ENCODE measurements around the gene MAD1L1. TPM values are rescaled to one million over a fixed set of nuclear protein-coding genes. Genes with fewer than 3 reads are reported as not detected.
A peak's percentile ranks its signal among the peaks of the same experiment; 100 is the strongest.

The MAD1L1 gene
- total and polyA plus RNA-seq, 2 of the 4 experiments (the other 2 are of a cell fraction) = 29.0 to 40.9 TPM

DNA sequence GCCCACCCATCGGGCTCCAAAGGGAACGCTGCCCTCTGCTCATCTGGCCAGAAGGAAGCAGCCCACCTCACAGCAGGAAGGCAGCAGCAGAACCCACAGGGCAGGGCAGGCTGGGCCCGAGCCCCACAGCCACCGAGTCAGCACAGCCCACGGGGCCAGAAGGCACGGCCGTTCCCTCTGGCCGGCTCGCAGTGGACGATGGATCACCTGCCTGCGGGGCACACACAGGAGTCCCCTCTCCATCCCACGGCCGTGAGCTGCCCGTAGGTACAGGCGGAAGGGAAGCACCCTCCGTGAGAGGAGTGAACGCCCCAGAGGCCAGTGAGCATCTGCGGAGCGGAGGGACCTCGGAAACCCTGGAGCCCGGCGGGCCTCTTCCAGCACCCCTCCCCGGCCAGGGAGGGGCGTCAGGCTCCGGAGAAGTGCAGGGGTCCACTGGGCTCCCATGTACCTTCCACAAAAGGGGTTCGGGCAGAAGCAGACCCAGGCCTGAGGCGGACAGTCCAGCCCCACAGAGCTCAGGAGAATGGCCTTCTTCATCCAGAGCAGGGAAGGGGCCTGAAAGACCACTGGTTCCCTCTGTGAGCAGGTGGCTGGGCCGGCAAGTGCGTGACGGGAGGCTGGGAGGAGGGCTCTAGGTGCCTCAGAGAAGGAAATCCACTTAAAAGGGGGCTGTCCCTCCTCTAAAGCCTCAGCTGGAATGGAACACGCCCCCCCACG lies 20.9 kb upstream of the MAD1L1 start:
- POLR2A ChIA-PET (ENCODE audit: unreplicated experiment) = no interaction called here
- H3K9ac ChIP-seq (ENCODE audit: low read depth, low read length) = no peak overlapping the region
- dilution Hi-C loops (cut with HindIII; ENCODE audit: low sequenced_read_pairs, unreplicated experiment) (no loop called here), intact Hi-C loops (cut with micrococcal nuclease) (no loop called here), in situ Hi-C loops (cut with MboI; ENCODE audit: low sequenced_read_pairs) (no loop called here)
- H2BK120ac ChIP-seq (ENCODE audit: low read depth, low read length) = no peak overlapping the region
- no peak overlapping the region for H4K91ac ChIP-seq (ENCODE audit: insufficient read depth, low read depth, low read length)
- no peak overlapping the region for H2BK5ac ChIP-seq (ENCODE audit: low read depth, low read length, poor library complexity, severe bottlenecking)
- H2AK9ac ChIP-seq (replicated peaks; ENCODE audit: low read depth, low read length, poor library complexity) = peak overlapping the region; percentile 65
- no peaks in the 10 kb centered on the region; the same call in 1 of the 2 replicates for H4K20me1 ChIP-seq (ENCODE audit: insufficient read depth, low read length)
- CTCF ChIA-PET = no interaction called here
- WGBS, 2 experiments (ENCODE audit: extremely low coverage in 2 of 2, insufficient read length in 1 of 2) = 92% methylated on average over 7 of the region's 32 CpGs; no CpG with 5 or more reads in 1 of the 2 experiments
- H3K4me3 ChIP-seq (ENCODE audit: insufficient read depth, low read depth, low read length) = no peak overlapping the region
- H3K79me1 ChIP-seq (ENCODE audit: low read depth in 1 of 2, low read length in 2 of 2) = peaks cover 0 to 26% of the 10 kb centered on the region in 2 experiments; a peak in 2 of 4 replicates
- no peak for DNase-seq
- no peak overlapping the region for H4K8ac ChIP-seq (ENCODE audit: low read depth in 2 of 2, low read length in 2 of 2)
- peaks cover 11% of the 10 kb centered on the region for H3K4me1 ChIP-seq (ENCODE audit: control insufficient read depth, insufficient read depth, low read length)
- H3K23ac ChIP-seq (ENCODE audit: low read depth, low read length) = no peak overlapping the region
- no peak for TF ChIP-seq MXI1 (IDR thresholded peaks at IDR 0.05; ENCODE audit: borderline replicate concordance, low read depth, low read length)
- TF ChIP-seq, protein P1, sequence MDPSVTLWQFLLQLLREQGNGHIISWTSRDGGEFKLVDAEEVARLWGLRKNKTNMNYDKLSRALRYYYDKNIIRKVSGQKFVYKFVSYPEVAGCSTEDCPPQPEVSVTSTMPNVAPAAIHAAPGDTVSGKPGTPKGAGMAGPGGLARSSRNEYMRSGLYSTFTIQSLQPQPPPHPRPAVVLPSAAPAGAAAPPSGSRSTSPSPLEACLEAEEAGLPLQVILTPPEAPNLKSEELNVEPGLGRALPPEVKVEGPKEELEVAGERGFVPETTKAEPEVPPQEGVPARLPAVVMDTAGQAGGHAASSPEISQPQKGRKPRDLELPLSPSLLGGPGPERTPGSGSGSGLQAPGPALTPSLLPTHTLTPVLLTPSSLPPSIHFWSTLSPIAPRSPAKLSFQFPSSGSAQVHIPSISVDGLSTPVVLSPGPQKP (IDR thresholded peaks at IDR 0.05; ENCODE audit: borderline replicate concordance, low read depth, low read length) = no peak
- TF ChIP-seq POLR2A (IDR thresholded peaks at IDR 0.05; ENCODE audit: low read depth, low read length) = no peak
- TF ChIP-seq, protein P2, sequence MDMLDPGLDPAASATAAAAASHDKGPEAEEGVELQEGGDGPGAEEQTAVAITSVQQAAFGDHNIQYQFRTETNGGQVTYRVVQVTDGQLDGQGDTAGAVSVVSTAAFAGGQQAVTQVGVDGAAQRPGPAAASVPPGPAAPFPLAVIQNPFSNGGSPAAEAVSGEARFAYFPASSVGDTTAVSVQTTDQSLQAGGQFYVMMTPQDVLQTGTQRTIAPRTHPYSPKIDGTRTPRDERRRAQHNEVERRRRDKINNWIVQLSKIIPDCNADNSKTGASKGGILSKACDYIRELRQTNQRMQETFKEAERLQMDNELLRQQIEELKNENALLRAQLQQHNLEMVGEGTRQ (IDR thresholded peaks at IDR 0.05; ENCODE audit: low read depth, low read length) = no peak
- TF ChIP-seq, protein P3, sequence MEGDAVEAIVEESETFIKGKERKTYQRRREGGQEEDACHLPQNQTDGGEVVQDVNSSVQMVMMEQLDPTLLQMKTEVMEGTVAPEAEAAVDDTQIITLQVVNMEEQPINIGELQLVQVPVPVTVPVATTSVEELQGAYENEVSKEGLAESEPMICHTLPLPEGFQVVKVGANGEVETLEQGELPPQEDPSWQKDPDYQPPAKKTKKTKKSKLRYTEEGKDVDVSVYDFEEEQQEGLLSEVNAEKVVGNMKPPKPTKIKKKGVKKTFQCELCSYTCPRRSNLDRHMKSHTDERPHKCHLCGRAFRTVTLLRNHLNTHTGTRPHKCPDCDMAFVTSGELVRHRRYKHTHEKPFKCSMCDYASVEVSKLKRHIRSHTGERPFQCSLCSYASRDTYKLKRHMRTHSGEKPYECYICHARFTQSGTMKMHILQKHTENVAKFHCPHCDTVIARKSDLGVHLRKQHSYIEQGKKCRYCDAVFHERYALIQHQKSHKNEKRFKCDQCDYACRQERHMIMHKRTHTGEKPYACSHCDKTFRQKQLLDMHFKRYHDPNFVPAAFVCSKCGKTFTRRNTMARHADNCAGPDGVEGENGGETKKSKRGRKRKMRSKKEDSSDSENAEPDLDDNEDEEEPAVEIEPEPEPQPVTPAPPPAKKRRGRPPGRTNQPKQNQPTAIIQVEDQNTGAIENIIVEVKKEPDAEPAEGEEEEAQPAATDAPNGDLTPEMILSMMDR (conservative IDR thresholded peaks at IDR 0.05; ENCODE audit: low read depth, low read length) = no peak
- no peak for TF ChIP-seq FOS (IDR thresholded peaks at IDR 0.05; ENCODE audit: low read depth, low read length)
- no peak for TF ChIP-seq MAFK (IDR thresholded peaks at IDR 0.05; ENCODE audit: low read depth, low read length)
- TF ChIP-seq SMC3 (IDR thresholded peaks at IDR 0.05; ENCODE audit: low read depth, low read length) = no peak
- no peak for TF ChIP-seq MAZ (IDR thresholded peaks at IDR 0.05; ENCODE audit: borderline replicate concordance, low read depth, low read length)
- TF ChIP-seq NFE2L2 (IDR thresholded peaks at IDR 0.05; ENCODE audit: low read depth, low read length) = no peak
- no peak for TF ChIP-seq CEBPB (IDR thresholded peaks at IDR 0.05; ENCODE audit: low read depth, low read length)
- no peak for TF ChIP-seq RFX5 (IDR thresholded peaks at IDR 0.05; ENCODE audit: low read depth, low read length)
- TF ChIP-seq RAD21 (IDR thresholded peaks at IDR 0.05; ENCODE audit: low read length) = no peak
- H3K36me3 ChIP-seq (ENCODE audit: control insufficient read depth, insufficient read depth, low read length) = peaks cover 23% of the 10 kb centered on the region
- H3K4ac ChIP-seq (ENCODE audit: low read depth, low read length) = no peak overlapping the region
- peaks cover 13% of the 10 kb centered on the region for H3K9me1 ChIP-seq (ENCODE audit: insufficient read depth, low read length)
- no peak for ATAC-seq (ENCODE audit: low read depth)
- H3K27ac ChIP-seq (ENCODE audit: insufficient read depth, low read length) = no peak overlapping the region
- no TSS peak for BruUV-seq (replicated peaks)
- H2BK20ac ChIP-seq (ENCODE audit: low read depth, low read length) = no peak overlapping the region
- no peak overlapping the region for H3K56ac ChIP-seq (ENCODE audit: extremely low read depth, insufficient read depth, low read length)
- H2BK15ac ChIP-seq (ENCODE audit: low read depth, low read length) = no peak overlapping the region
- H3K4me2 ChIP-seq (ENCODE audit: low read depth, low read length) = no peak overlapping the region
- H3K18ac ChIP-seq (ENCODE audit: low read depth, low read length) = no peak overlapping the region
- H3K9me3 ChIP-seq (ENCODE audit: control insufficient read depth, insufficient read depth, low read length) = no peaks in the 10 kb centered on the region
- H3K14ac ChIP-seq (replicated peaks; ENCODE audit: low read depth, low read length) = no peak overlapping the region
- H3K27me3 ChIP-seq (ENCODE audit: control insufficient read depth, insufficient read depth, low read length) = no peaks in the 10 kb centered on the region
- H2AK5ac ChIP-seq (ENCODE audit: low read depth, low read length) = no peak overlapping the region
- H4K5ac ChIP-seq (ENCODE audit: low read depth, low read length) = no peak overlapping the region
- peak overlapping the region; percentile 63 for H2AFZ ChIP-seq (replicated peaks; ENCODE audit: low read length, poor library complexity)
